DMS114 treated with DMSO at 0.1 percent for 48 hours (cell line): Measurements from ENCODE around the gene PRKAR1B.

Source experiments
- DNase-seq: peaks from one replicate; lab custom pipeline; 2025; ENCODE audit not compliant: unreplicated experiment; lab: John Stamatoyannopoulos, UW

The PRKAR1B gene

GRCh38 chr7:698515-699475 lies 28.3 kb downstream of the PRKAR1B start:
- DNase-seq: no peak

- DNase-seq: no peak
Measured at GRCh38 chr7:696812-697551, 30.1 kb downstream of the PRKAR1B start.

DNA sequence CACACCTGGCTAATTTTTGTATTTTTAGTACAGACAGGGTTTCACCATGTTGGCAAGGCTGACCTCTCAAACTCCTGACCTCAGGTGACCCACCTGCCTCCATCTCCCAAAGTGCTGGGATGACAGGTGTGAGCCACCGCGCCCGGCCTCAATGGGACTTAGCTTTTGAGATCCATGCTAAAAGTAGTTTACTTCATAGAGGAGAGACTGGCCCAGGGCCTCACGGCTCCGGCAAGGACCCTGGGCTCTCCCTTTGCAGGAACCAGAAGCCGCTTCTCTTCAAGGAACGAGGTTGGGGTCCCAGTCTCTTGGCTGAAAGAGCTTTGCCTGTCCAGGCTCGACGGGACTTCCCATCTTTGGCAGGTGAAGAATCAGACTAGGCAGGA lies 30.7 kb downstream of the PRKAR1B start:
- DNase-seq: no peak

DNA sequence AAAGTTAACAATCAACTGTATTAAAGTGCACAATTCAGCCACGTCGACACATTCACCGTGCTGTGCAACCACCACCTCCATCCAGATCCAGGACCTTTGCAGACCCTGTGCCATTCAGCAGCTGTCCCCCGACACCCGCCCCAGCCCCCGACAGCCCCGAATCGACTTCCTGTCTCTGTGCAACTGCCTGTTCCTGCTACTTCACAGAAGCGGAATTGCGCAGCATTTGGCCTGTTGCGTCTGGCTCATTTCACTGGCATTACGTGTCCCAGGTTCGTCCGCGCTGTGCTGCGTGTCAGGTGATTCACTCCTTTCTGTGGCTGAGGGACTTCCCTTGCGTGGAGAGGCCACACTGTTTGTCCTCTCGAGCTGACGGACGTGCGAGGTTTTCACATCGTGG lies 33.8 kb downstream of the PRKAR1B start:
- no peak for DNase-seq

DNA sequence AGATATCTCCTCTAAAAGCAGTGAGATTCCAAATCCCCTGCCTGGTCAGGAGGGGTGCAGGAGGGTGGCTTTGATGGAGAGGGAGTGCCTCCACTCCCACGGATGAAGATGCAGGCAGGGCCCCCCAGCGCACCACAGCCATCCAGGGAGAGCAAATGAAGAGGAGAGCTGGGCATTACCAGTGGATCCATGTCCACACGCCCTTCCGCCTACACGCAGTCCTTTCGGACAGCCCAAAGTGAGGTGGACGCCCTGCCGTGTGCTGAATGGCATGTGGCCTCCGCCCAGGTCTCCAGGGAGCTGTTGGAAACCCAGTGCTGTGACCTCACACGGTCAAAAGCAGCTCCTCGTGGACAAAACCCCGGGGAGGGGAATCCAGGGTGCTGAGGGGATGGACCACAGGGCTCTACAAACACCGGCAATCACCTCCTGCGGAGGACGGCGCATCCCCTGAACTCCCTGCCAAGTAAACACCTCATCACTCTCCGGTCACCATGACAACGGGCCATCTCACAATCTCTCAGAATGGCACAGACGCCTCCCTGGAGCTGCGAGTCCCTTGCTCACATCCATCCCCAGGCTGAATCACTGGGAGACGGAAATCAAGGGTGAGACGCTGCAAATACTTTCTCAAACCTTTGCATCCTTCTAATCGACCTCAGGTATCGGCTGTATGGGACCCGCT lies 35.6 kb downstream of the PRKAR1B start:
- DNase-seq: no peak

DNA sequence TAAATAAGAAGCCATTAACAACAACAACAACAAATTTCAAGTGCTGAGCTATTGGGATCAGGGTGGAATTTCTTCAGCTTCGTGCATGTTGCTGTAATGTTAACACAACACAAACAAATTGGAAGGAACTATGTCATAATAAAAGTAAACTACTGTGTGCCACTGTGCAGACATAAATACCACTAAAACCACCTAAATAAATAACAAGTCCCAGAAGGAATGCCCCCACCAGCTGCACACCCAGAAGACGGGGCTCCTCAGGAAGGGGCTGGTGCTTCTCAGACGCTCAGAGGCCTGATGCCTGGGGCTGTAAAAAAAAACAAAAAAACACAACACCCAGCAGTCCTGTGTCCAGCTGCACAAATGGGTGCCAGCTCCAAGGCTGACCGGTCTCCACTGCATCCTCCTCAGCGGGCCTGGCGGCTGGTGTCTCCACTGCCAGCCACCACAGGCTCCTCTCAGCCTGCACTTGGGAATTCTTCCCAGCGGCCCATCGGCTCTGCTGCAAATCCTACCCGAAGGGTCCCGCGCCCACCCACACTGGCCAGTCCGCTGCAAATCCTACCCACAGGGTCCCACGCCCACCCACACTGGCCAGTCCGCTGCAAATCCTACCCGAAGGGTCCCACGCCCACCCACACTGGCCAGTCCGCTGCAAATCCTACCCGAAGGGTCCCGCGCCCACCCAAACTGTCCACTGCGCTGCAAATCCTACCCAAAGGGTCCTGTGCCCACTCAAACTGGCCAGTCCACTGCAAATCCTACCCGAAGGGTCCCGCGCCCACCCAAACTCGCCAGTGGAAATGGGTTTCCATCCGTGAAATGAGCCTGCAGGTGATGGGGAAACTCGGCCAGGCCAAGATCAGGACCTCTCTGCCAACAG lies 36.4 kb downstream of the PRKAR1B start:
- no peak for DNase-seq

- no peak for DNase-seq
Measured at GRCh38 chr7:685540-685939, 41.5 kb downstream of the PRKAR1B start.

- DNase-seq: no peak
Measured at GRCh38 chr7:684416-684815, 42.7 kb downstream of the PRKAR1B start.

GRCh38 chr7:683526-684205 lies 43.4 kb downstream of the PRKAR1B start:
- DNase-seq: no peak

- no peak for DNase-seq
Measured at GRCh38 chr7:682810-683209, 44.3 kb downstream of the PRKAR1B start.

- DNase-seq: no peak
Measured at GRCh38 chr7:681551-682307, 45.4 kb downstream of the PRKAR1B start.

GRCh38 chr7:680411-681127 lies 46.5 kb downstream of the PRKAR1B start:
- no peak for DNase-seq

GRCh38 chr7:676972-677385 lies 50.1 kb downstream of the PRKAR1B start:
- no peak for DNase-seq

- DNase-seq: no peak
Measured at GRCh38 chr7:676246-676971, 50.7 kb downstream of the PRKAR1B start.

DNA sequence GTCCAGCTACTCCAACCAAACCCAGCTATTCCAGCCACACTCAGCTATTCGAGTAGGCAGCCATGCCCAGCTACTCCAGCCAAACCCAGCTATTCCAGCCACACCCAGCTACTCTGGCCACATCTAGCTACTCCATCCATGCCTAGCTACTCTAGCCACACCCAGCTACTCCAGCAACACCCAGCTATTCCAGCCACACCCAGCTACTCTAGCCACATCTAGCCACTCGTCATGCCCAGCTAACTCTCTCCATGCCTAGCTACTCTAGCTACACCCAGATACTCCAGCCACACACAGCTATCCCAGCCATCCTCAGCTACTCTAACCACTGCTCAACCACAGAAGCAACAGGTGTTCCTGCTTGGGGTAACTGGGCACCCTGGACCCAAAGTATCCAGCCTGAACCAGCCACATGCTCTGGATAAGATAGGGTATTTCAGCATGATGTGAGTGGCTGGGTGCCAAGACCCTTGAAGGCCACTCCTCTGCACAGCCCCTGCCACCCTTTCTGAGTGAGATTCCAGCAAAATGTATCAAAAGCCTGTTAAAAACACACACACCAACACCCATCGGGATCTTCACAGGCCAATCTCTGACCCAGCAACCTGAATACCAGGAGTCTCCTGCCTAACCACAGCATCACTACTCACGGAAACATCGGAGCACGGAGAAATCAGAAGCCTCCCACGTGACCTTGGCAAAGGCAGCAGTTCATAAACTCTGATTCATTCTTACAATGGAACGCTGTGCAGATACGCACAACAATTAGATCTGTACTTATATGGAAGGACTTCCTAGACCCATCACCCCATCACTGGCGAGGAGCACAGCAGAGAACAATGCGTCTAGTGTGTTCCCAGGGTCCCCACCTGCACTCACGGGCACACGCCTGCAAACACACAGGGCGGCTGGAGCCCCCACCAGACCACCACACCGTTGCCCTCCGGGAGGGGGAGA lies 52.3 kb downstream of the PRKAR1B start:
- DNase-seq: no peak

GRCh38 chr7:673681-674453 lies 53.2 kb downstream of the PRKAR1B start:
- no peak for DNase-seq
